Measurements from ENCODE around the gene ZNF664. TPM values are rescaled to one million over a fixed set of nuclear protein-coding genes. Genes with fewer than 3 reads are reported as not detected.

Gene ZNF664
- total and polyA plus RNA-seq, 9 of the 15 experiments (the other 6 are each of a cell fraction or from before 2014, with no cell fraction given) = 3.3 to 101 (median 63.6) TPM

GRCh38 chr12:124017064-124017463 lies 44.0 kb downstream of the ZNF664 start:
- no peak overlapping the region for H3K4me2 ChIP-seq (ENCODE audit: insufficient read depth, low read length)
- no peaks in the 10 kb centered on the region for H4K20me1 ChIP-seq (replicated peaks; ENCODE audit: control insufficient read depth, insufficient read depth, low read length)
- ChIA-PET CTCF (ENCODE audit: low intra/inter-chr PET ratio) (interaction anchor here (0.6 kb wide), 1 partner anchor 1039 kb away, joined by 3 read pairs; no protein-coding TSS in a partner anchor), POLR2A (interaction anchor here (1.4 kb wide), 1 partner anchor 11 kb away, joined by 4 read pairs; no protein-coding TSS in a partner anchor)
- H3K27ac ChIP-seq (ENCODE audit: extremely low read depth, low read depth, low read length) = no peak overlapping the region
- peaks cover 15% of the 10 kb centered on the region; the same call in 1 of the 3 replicates for H3K36me3 ChIP-seq (ENCODE audit: control insufficient read depth, insufficient read depth, low read length)
- no peaks in the 10 kb centered on the region for H3K9me1 ChIP-seq (ENCODE audit: control insufficient read depth, insufficient read depth, low read length)
- H3K9ac ChIP-seq (ENCODE audit: insufficient read depth in 1 of 2, low read depth in 2 of 2, low read length in 2 of 2) = no peak overlapping the region
- H3K9me3 ChIP-seq (replicated peaks; ENCODE audit: control insufficient read depth, insufficient read depth, low read depth, low read length) = no peaks in the 10 kb centered on the region
- intact Hi-C loops (cut with micrococcal nuclease) = no loop called here
- in situ Hi-C loops (cut with MboI) = no loop called here
- no peaks in the 10 kb centered on the region for H3K79me2 ChIP-seq (ENCODE audit: control insufficient read depth, insufficient read depth, low read length)
- no peak overlapping the region for H2AFZ ChIP-seq (ENCODE audit: low read depth, low read length)
- ATAC-seq (peak; percentile 35; the same call in 1 of the 3 replicates), FAIRE-seq (no peak), DNase-seq (ENCODE audit: extremely low read depth in 1 of 4, low spot score in 3 of 4) (no peak)
- peaks cover 0 to 5% of the 10 kb centered on the region in 2 experiments; a peak in 2 of 5 replicates for H3K4me1 ChIP-seq (replicated peaks in 1 of 2; ENCODE audit: control insufficient read depth in 2 of 2, insufficient read depth in 2 of 2, low read length in 2 of 2)
- WGBS (ENCODE audit: insufficient coverage, low coverage, missing lambda C conversion rate) = 44% methylated on average over 2 of the region's 2 CpGs
- BruUV-seq (replicated peaks) = no TSS peak
- H3K4me3 ChIP-seq = no peak overlapping the region
- H3K27me3 ChIP-seq (ENCODE audit: control insufficient read depth in 2 of 2, insufficient read depth in 2 of 2, low read length in 2 of 2) = no peaks in the 10 kb centered on the region
- 0 out of 2 replicates have a peak, but pooled peaks have one; percentile 19 for TF ChIP-seq ZNF316 (IDR thresholded peaks at IDR 0.05)
- TF ChIP-seq ZMIZ1 (IDR thresholded peaks at IDR 0.05; ENCODE audit: low read depth in 2 of 2, low read length in 2 of 2) = no peak
- no peak for TF ChIP-seq SIN3B (IDR thresholded peaks at IDR 0.05; ENCODE audit: low read depth)
- no peak for TF ChIP-seq FOXK2 (conservative IDR thresholded peaks at IDR 0.05 in 1 of 2, IDR thresholded peaks at IDR 0.05 in 1 of 2; ENCODE audit: low read depth in 2 of 2)
- TF ChIP-seq C11orf30 (IDR thresholded peaks at IDR 0.05; ENCODE audit: low read depth) = peak; percentile 26
- TF ChIP-seq CSDE1 (IDR thresholded peaks at IDR 0.05) = no peak
- no peak for TF ChIP-seq ARID4B (CRISPR knock-in tag; IDR thresholded peaks at IDR 0.05)
- no peak for TF ChIP-seq HES1 (IDR thresholded peaks at IDR 0.05; ENCODE audit: low read depth)
- no peak for TF ChIP-seq ZNF696 (CRISPR knock-in tag; conservative IDR thresholded peaks at IDR 0.05)
- no peak for TF ChIP-seq ZNF778 (CRISPR knock-in tag; IDR thresholded peaks at IDR 0.05)
